RKO (cell line): ENCODE results near the gene GNPAT.
"Not testable (repeated sequence)": the region's sequence is repeated elsewhere in the genome, so short reads cannot be mapped to it uniquely, and the experiment has no call there.

ENCODE experiments used
- DNase-seq: peaks from one replicate; pipeline ENCODE4 v3.0.0-alpha.2; 2016; ENCODE audit warnings: low spot score

Gene GNPAT

GRCh38 chr1:231240883-231241735 lies at the start of gene GNPAT:
TSS of gene GNPAT (plus strand) at chr1:231241212. CDS start at chr1:231241379, 167 bp downstream.
- DNase-seq, result peak; percentile 84

GRCh38 chr1:231192620-231193163 lies 48.3 kb upstream of the GNPAT start:
- DNase-seq, result no peak

GRCh38 chr1:231193710-231194340 lies 47.2 kb upstream of the GNPAT start:
- DNase-seq, result no peak

GRCh38 chr1:231194476-231194842 lies 46.6 kb upstream of the GNPAT start:
- peak; percentile 45 for DNase-seq

GRCh38 chr1:231194843-231195516 lies 46.0 kb upstream of the GNPAT start:
- no peak for DNase-seq

GRCh38 chr1:231196307-231196706 lies 44.7 kb upstream of the GNPAT start:
- no peak for DNase-seq

- DNase-seq, result no peak
These were observed 44.3 kb upstream of the GNPAT start for GRCh38 chr1:231196728-231197127.

GRCh38 chr1:231199868-231200267 lies 41.1 kb upstream of the GNPAT start:
- no peak for DNase-seq

- peak; percentile 32 for DNase-seq
These were observed 40.5 kb upstream of the GNPAT start for GRCh38 chr1:231200388-231201031.

GRCh38 chr1:231201375-231201978 lies 39.5 kb upstream of the GNPAT start:
- no peak for DNase-seq

GRCh38 chr1:231201979-231202633 lies 38.9 kb upstream of the GNPAT start:
- no peak for DNase-seq

- no peak for DNase-seq
These were observed 37.6 kb upstream of the GNPAT start for GRCh38 chr1:231203259-231204057.

GRCh38 chr1:231206856-231207255 lies 34.2 kb upstream of the GNPAT start:
- no peak for DNase-seq

GRCh38 chr1:231207437-231207836 lies 33.6 kb upstream of the GNPAT start:
- no peak for DNase-seq

GRCh38 chr1:231208980-231209379 lies 32.0 kb upstream of the GNPAT start:
- no peak for DNase-seq

- DNase-seq, result no peak
These were observed 31.5 kb upstream of the GNPAT start for GRCh38 chr1:231209531-231209930.

- no peak for DNase-seq
These were observed 30.9 kb upstream of the GNPAT start for GRCh38 chr1:231210126-231210525.

GRCh38 chr1:231211005-231211857 lies 29.8 kb upstream of the GNPAT start:
- peak; percentile 66 for DNase-seq

GRCh38 chr1:231212301-231212700 lies 28.7 kb upstream of the GNPAT start:
- not testable (repeated sequence) for DNase-seq
